Suprapubic skin (tissue), 4 donors: ENCODE measurements around the gene TXNDC2.

ENCODE experiments used
- EP300 ChIP-seq: sonication (generic); formaldehyde crosslinking; IDR thresholded peaks from one replicate; pipeline ENCODE4 v1.6.1; 2017; ENCODE audit warnings: antibody characterized with exemption
- POLR2A ChIP-seq, 2 donors: fragments of 450-650 bp; IDR thresholded peaks; one replicate each; pipeline ENCODE4 v1.6.1; 2017; ENCODE audit warnings: antibody characterized with exemption in 2 of 2, mild to moderate bottlenecking in 2 of 2, moderate library complexity in 2 of 2
- POLR2AphosphoS5 ChIP-seq, 3 donors: sonication (generic); formaldehyde crosslinking; IDR thresholded peaks; one replicate each; pipeline ENCODE4 v1.6.1; 2017; ENCODE audit warnings: antibody characterized with exemption in 3 of 3
- TF ChIP-seq, protein P1 (sequence below), 2 donors: fragments of 200-600 bp in 1 of 2; fragments of 450-650 bp in 1 of 2; sonication (generic) in 1 of 2; IDR thresholded peaks; one replicate each; pipeline ENCODE4 v1.5.1; 2016 to 2019; ENCODE audit warnings: antibody characterized with exemption in 2 of 2, mild to moderate bottlenecking in 1 of 2, moderate library complexity in 1 of 2

DNA sequence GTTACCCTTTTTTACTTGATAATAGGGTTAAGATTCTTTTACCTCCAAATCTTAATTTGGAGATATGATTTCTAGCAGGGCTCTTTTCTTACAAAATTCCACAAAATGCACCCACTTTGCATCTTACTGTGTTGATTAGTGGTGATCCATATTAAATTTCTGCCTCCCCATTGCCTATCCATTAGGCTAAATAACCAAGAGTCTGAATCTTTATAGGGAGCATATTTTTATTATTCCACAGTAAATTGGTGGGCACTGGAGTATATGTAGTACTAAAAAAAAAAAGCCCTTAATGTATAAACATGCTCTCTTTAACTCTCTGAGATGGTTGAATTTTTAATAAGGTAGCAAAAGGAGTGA is 8.1 kb upstream of the TXNDC2 start:
- TF ChIP-seq EP300, result no peak
- TF ChIP-seq, protein P1, sequence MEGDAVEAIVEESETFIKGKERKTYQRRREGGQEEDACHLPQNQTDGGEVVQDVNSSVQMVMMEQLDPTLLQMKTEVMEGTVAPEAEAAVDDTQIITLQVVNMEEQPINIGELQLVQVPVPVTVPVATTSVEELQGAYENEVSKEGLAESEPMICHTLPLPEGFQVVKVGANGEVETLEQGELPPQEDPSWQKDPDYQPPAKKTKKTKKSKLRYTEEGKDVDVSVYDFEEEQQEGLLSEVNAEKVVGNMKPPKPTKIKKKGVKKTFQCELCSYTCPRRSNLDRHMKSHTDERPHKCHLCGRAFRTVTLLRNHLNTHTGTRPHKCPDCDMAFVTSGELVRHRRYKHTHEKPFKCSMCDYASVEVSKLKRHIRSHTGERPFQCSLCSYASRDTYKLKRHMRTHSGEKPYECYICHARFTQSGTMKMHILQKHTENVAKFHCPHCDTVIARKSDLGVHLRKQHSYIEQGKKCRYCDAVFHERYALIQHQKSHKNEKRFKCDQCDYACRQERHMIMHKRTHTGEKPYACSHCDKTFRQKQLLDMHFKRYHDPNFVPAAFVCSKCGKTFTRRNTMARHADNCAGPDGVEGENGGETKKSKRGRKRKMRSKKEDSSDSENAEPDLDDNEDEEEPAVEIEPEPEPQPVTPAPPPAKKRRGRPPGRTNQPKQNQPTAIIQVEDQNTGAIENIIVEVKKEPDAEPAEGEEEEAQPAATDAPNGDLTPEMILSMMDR (IDR thresholded peaks at IDR 0.05), result no peak
- no peak for TF ChIP-seq POLR2A (IDR thresholded peaks at IDR 0.05)
- no peak for TF ChIP-seq POLR2AphosphoS5 (IDR thresholded peaks at IDR 0.05)
